ENCODE measurements around the gene CEACAM21.

GRCh38 chr19:41624937-41625336, 49.0 kb downstream of the CEACAM21 start:
- no peak for TF ChIP-seq POLR2A (IDR thresholded peaks at IDR 0.05)
- TF ChIP-seq, protein P1, sequence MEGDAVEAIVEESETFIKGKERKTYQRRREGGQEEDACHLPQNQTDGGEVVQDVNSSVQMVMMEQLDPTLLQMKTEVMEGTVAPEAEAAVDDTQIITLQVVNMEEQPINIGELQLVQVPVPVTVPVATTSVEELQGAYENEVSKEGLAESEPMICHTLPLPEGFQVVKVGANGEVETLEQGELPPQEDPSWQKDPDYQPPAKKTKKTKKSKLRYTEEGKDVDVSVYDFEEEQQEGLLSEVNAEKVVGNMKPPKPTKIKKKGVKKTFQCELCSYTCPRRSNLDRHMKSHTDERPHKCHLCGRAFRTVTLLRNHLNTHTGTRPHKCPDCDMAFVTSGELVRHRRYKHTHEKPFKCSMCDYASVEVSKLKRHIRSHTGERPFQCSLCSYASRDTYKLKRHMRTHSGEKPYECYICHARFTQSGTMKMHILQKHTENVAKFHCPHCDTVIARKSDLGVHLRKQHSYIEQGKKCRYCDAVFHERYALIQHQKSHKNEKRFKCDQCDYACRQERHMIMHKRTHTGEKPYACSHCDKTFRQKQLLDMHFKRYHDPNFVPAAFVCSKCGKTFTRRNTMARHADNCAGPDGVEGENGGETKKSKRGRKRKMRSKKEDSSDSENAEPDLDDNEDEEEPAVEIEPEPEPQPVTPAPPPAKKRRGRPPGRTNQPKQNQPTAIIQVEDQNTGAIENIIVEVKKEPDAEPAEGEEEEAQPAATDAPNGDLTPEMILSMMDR (IDR thresholded peaks at IDR 0.05), result no peak
